ENCODE measurements around the gene NKX2-4. TPM values are rescaled to one million over a fixed set of nuclear protein-coding genes. Genes with fewer than 3 reads are reported as not detected.

The NKX2-4 gene
- total RNA-seq, 2 donors from 2014 or later: not detected

DNA sequence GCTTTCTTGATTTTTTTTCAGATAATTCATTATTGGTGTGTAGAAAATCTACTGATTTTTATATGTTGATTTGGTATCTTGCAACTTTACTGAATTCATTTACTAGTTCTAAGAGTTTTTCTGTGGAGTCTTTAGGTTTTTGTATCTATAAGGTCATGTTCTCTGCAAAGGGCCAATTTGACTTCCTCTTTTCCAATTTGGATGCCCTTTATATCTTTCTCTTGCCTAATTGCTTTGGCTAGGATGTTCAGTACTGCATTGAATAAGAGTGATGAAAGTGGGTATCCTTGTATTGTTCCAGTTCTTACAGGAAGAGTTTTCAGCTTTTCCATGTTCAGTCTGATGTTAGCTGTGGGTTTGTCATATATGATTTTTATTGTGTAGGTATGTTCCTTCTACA is 14.4 kb upstream of the NKX2-4 start:
- no peak overlapping the region for H3K4me3 ChIP-seq
- no peaks in the 10 kb centered on the region for H3K9me3 ChIP-seq
- H3K27ac ChIP-seq: no peak overlapping the region
- no peaks in the 10 kb centered on the region for H3K36me3 ChIP-seq
- no peak overlapping the region for H3K9ac ChIP-seq (ENCODE audit: low read depth in 2 of 2, low read length in 2 of 2)
- intact Hi-C loops (cut with DNase I): no loop called here
- TF ChIP-seq, protein P1, sequence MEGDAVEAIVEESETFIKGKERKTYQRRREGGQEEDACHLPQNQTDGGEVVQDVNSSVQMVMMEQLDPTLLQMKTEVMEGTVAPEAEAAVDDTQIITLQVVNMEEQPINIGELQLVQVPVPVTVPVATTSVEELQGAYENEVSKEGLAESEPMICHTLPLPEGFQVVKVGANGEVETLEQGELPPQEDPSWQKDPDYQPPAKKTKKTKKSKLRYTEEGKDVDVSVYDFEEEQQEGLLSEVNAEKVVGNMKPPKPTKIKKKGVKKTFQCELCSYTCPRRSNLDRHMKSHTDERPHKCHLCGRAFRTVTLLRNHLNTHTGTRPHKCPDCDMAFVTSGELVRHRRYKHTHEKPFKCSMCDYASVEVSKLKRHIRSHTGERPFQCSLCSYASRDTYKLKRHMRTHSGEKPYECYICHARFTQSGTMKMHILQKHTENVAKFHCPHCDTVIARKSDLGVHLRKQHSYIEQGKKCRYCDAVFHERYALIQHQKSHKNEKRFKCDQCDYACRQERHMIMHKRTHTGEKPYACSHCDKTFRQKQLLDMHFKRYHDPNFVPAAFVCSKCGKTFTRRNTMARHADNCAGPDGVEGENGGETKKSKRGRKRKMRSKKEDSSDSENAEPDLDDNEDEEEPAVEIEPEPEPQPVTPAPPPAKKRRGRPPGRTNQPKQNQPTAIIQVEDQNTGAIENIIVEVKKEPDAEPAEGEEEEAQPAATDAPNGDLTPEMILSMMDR (IDR thresholded peaks at IDR 0.05): no peak
- no peak for DNase-seq
- no peaks in the 10 kb centered on the region for H3K27me3 ChIP-seq
- H3K4me1 ChIP-seq: no peaks in the 10 kb centered on the region

DNA sequence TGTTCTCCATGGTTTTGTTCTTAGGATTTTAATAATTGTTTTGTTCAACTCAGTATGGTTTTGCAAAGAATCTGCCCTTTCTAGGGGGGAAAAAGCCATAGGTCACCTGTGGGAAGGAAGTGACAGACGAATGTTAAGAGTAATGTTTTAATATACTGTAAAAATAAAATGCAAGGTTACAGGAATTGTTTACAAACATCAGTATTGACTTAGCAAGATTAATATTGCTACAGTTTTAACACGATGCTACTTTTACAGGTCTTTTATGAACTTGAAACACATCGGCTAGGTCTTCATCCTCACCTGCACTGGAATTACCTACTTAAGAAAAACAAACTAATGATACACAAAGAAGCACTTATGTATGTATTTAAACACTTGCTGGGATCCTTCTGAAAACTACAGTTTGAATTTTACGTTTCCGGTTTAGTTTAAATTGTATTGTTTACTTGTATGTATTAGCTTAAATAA is 1.7 kb upstream of the NKX2-4 start:
- no peak overlapping the region for H3K9ac ChIP-seq (ENCODE audit: low read depth in 2 of 2, low read length in 2 of 2)
- H3K27ac ChIP-seq: no peak overlapping the region
- H3K4me1 ChIP-seq: peaks cover 4% of the 10 kb centered on the region
- no peak overlapping the region for H3K4me3 ChIP-seq
- DNase-seq: no peak
- no peaks in the 10 kb centered on the region for H3K9me3 ChIP-seq
- intact Hi-C loops (cut with DNase I): no loop called here
- H3K36me3 ChIP-seq: no peaks in the 10 kb centered on the region
- TF ChIP-seq, protein P1 (IDR thresholded peaks at IDR 0.05): no peak
- peaks cover 64% of the 10 kb centered on the region for H3K27me3 ChIP-seq

GRCh38 chr20:21398109-21399004 is 1.0 kb upstream of the NKX2-4 start:
- TF ChIP-seq, protein P1 (IDR thresholded peaks at IDR 0.05): no peak
- Histone ChIP-seq H3K4me3 (no peak overlapping the region), H3K27me3 (peaks cover 66% of the 10 kb centered on the region), H3K27ac (no peak overlapping the region), H3K9ac (ENCODE audit: low read depth in 2 of 2, low read length in 2 of 2) (no peak overlapping the region), H3K9me3 (no peaks in the 10 kb centered on the region), H3K4me1 (peaks cover 4% of the 10 kb centered on the region), H3K36me3 (no peaks in the 10 kb centered on the region)
- DNase-seq: no peak
- intact Hi-C loops (cut with DNase I): no loop called here

GRCh38 chr20:21396599-21397340 is 556 bp downstream of the NKX2-4 start:
- peak overlapping the region; percentile 14 for H3K4me3 ChIP-seq

More at GRCh38 chr20:21396599-21397340, 556 bp downstream of the NKX2-4 start:
- Histone ChIP-seq H3K9ac (ENCODE audit: low read depth in 2 of 2, low read length in 2 of 2) (no peak overlapping the region), H3K27ac (no peak overlapping the region), H3K9me3 (no peaks in the 10 kb centered on the region), H3K27me3 (peaks cover 78% of the 10 kb centered on the region), H3K36me3 (no peaks in the 10 kb centered on the region), H3K4me1 (peaks cover 4% of the 10 kb centered on the region)
- TF ChIP-seq, protein P1 (IDR thresholded peaks at IDR 0.05): no peak
- no peak for DNase-seq
- intact Hi-C loops (cut with DNase I): no loop called here
